ENCODE measurements around the gene C3AR1. TPM values are rescaled to one million over a fixed set of nuclear protein-coding genes. Genes with fewer than 3 reads are reported as not detected.

The C3AR1 gene
- total and polyA plus RNA-seq, 2 of the 13 experiments (the other 11 are each of a cell fraction or from before 2014, with no cell fraction given): not detected

GRCh38 chr12:8032242-8033152 is 33.7 kb downstream of the C3AR1 start, which contains the start of gene FOXJ2 (continued):
- TF ChIP-seq, protein P1, sequence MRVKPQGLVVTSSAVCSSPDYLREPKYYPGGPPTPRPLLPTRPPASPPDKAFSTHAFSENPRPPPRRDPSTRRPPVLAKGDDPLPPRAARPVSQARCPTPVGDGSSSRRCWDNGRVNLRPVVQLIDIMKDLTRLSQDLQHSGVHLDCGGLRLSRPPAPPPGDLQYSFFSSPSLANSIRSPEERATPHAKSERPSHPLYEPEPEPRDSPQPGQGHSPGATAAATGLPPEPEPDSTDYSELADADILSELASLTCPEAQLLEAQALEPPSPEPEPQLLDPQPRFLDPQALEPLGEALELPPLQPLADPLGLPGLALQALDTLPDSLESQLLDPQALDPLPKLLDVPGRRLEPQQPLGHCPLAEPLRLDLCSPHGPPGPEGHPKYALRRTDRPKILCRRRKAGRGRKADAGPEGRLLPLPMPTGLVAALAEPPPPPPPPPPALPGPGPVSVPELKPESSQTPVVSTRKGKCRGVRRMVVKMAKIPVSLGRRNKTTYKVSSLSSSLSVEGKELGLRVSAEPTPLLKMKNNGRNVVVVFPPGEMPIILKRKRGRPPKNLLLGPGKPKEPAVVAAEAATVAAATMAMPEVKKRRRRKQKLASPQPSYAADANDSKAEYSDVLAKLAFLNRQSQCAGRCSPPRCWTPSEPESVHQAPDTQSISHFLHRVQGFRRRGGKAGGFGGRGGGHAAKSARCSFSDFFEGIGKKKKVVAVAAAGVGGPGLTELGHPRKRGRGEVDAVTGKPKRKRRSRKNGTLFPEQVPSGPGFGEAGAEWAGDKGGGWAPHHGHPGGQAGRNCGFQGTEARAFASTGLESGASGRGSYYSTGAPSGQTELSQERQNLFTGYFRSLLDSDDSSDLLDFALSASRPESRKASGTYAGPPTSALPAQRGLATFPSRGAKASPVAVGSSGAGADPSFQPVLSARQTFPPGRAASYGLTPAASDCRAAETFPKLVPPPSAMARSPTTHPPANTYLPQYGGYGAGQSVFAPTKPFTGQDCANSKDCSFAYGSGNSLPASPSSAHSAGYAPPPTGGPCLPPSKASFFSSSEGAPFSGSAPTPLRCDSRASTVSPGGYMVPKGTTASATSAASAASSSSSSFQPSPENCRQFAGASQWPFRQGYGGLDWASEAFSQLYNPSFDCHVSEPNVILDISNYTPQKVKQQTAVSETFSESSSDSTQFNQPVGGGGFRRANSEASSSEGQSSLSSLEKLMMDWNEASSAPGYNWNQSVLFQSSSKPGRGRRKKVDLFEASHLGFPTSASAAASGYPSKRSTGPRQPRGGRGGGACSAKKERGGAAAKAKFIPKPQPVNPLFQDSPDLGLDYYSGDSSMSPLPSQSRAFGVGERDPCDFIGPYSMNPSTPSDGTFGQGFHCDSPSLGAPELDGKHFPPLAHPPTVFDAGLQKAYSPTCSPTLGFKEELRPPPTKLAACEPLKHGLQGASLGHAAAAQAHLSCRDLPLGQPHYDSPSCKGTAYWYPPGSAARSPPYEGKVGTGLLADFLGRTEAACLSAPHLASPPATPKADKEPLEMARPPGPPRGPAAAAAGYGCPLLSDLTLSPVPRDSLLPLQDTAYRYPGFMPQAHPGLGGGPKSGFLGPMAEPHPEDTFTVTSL (CRISPR knock-in tag; IDR thresholded peaks at IDR 0.05; ENCODE audit: borderline replicate concordance): no peak
- no peak for TF ChIP-seq PAX8 (CRISPR knock-in tag; IDR thresholded peaks at IDR 0.05; ENCODE audit: borderline replicate concordance)
- TF ChIP-seq ZNF564 (CRISPR knock-in tag; IDR thresholded peaks at IDR 0.05): no peak
- no peak for TF ChIP-seq ZNF407 (CRISPR knock-in tag; IDR thresholded peaks at IDR 0.05; ENCODE audit: not compliant biosample characterization)
- TF ChIP-seq, protein P2, sequence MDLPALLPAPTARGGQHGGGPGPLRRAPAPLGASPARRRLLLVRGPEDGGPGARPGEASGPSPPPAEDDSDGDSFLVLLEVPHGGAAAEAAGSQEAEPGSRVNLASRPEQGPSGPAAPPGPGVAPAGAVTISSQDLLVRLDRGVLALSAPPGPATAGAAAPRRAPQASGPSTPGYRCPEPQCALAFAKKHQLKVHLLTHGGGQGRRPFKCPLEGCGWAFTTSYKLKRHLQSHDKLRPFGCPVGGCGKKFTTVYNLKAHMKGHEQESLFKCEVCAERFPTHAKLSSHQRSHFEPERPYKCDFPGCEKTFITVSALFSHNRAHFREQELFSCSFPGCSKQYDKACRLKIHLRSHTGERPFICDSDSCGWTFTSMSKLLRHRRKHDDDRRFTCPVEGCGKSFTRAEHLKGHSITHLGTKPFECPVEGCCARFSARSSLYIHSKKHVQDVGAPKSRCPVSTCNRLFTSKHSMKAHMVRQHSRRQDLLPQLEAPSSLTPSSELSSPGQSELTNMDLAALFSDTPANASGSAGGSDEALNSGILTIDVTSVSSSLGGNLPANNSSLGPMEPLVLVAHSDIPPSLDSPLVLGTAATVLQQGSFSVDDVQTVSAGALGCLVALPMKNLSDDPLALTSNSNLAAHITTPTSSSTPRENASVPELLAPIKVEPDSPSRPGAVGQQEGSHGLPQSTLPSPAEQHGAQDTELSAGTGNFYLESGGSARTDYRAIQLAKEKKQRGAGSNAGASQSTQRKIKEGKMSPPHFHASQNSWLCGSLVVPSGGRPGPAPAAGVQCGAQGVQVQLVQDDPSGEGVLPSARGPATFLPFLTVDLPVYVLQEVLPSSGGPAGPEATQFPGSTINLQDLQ (CRISPR knock-in tag; IDR thresholded peaks at IDR 0.05): peak; percentile 35; the same call in 1 of the 2 replicates
- TF ChIP-seq ZBTB8A (CRISPR knock-in tag; IDR thresholded peaks at IDR 0.05; ENCODE audit: borderline replicate concordance, low read depth): no peak
- peak; percentile 78 for TF ChIP-seq RBFOX2 (IDR thresholded peaks at IDR 0.05; ENCODE audit: low read depth, low read length)
- no peak; the same call in 1 of the 2 replicates for TF ChIP-seq ZMYM3 (CRISPR knock-in tag; IDR thresholded peaks at IDR 0.05)
- 0 out of 2 replicates have a peak, but pooled peaks have one; percentile 59 for TF ChIP-seq SRY (CRISPR knock-in tag; IDR thresholded peaks at IDR 0.05)
- no peak for TF ChIP-seq ZNF30 (CRISPR knock-in tag; IDR thresholded peaks at IDR 0.05)

Measured in HepG2 (cell line).